SJCRH30 (cell line): ENCODE data around the gene RARG. TPM values are rescaled to one million over a fixed set of nuclear protein-coding genes. Genes with fewer than 3 reads are reported as not detected.
A peak's percentile ranks its signal among the peaks of the same experiment; 100 is the strongest.

ENCODE experiments used
- DNase-seq, 2 experiments: peaks; one replicate each; pipeline ENCODE4 v3.0.0-alpha.2; 2015 to 2020
- H3K27ac ChIP-seq: fragments of 250-450 bp; sonication (Bioruptor Pico); 2 replicates; pipeline ENCODE4 v1.5.1; 2020; ENCODE audit warnings: mild to moderate bottlenecking, moderate library complexity
- H3K27me3 ChIP-seq: fragments of 250-450 bp; sonication (Bioruptor Pico); 2 replicates; pipeline ENCODE4 v1.5.1; 2020; ENCODE audit warnings: mild to moderate bottlenecking, moderate library complexity
- H3K36me3 ChIP-seq: fragments of 250-450 bp; sonication (Bioruptor Pico); 2 replicates; pipeline ENCODE4 v1.5.1; 2020; ENCODE audit warnings: mild to moderate bottlenecking, moderate library complexity
- H3K4me1 ChIP-seq: fragments of 250-450 bp; sonication (Bioruptor Pico); 2 replicates; pipeline ENCODE4 v1.5.1; 2020; ENCODE audit warnings: mild to moderate bottlenecking, moderate library complexity
- H3K4me3 ChIP-seq: fragments of 250-450 bp; sonication (Bioruptor Pico); 2 replicates; pipeline ENCODE4 v1.5.1; 2020; ENCODE audit warnings: mild to moderate bottlenecking, moderate library complexity
- H3K9me3 ChIP-seq: fragments of 250-450 bp; sonication (Bioruptor Pico); replicated peaks from 2 replicates; pipeline ENCODE4 v1.5.1; 2020; ENCODE audit warnings: mild to moderate bottlenecking, moderate library complexity
- total RNA-seq: library from RNA; depleted of rRNA; stranded (reverse); fragments of >200 nt; shearing (Covaris generic); gene quantifications from 2 replicates; pipeline ENCODE4 v1.2.3, GENCODE V29; 2014

Gene RARG
- total RNA-seq, 1 experiment from 2014 or later: 5.5 TPM

DNA sequence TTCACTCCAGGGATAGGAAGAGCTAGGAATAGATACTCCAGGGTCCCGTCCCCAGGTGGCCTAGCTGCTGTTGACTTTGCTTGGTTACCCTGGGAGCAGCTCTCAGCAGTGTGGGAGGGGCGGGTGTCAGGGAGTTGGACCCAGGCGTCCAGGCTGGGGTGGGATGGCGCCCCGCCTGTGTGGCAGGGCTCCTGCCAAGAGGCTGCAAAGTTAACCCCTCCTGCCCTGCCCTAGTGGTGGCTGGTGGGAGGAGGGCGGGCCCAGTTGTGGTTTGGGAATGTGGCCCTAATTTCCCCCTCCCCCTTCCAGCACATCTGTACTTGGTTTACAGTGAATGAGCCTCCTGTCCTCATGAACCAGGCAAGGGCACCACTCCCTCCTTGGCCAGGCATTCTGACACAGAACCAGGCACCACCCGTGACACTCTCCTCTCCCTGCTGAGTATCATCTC lies 1.7 kb upstream of the RARG start:
- Histone ChIP-seq H3K4me3 (no peak overlapping the region), H3K27ac (no peak overlapping the region)
- no peak for DNase-seq

DNA sequence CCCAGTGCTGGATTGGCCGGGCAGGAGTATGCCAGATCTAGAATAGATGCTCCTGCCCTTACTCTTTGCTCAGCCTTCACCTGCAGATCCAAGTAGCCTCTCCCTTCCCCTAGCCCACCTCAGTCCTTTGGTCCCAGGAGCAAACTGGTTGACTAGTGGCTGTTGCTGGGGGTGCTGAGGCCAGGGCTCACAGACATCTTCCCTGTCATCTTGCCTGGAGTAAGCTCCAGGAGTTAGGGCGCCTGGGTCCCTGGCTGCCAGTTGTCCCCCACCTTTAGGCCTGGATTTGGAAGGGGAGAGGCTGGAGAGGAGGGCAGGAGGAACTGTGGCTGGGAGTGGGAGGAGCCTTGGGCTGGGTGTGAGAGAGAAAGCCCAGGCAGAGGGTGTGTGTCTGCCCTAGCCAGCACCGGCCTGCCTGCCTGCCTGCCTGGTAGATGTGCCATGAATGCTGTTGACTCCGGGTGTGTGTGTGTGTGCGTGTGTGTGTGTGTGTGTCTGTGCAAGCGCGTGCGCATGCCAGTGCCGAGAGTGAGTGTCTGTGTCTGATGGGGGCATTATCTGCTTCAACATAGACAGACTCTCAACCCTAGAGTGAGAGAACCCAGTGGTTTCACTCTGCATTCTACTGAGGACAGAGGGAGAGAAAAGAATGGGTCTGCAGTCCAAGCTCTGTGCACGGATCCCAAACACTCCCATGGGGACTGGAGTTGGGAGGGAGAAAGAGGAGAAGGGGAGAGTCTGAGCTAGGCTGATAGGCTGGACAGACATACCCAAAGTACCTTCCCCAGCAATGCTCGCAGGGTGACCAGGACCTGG lies 845 bp upstream of the RARG start:
- no peaks in the 10 kb centered on the region for H3K9me3 ChIP-seq
- no peak overlapping the region for H3K27ac ChIP-seq
- H3K4me1 ChIP-seq: peaks cover 13% of the 10 kb centered on the region
- H3K4me3 ChIP-seq: peak overlapping the region; percentile 57
- peak; percentile 28 to 30 for DNase-seq
- H3K27me3 ChIP-seq: peaks cover 6% of the 10 kb centered on the region; the same call in 1 of the 2 replicates
- no peaks in the 10 kb centered on the region for H3K36me3 ChIP-seq

More for the DNA sequence above, 1.7 kb upstream of the RARG start:
- Histone ChIP-seq H3K27me3 (peaks cover 6% of the 10 kb centered on the region; the same call in 1 of the 2 replicates), H3K36me3 (no peaks in the 10 kb centered on the region), H3K9me3 (no peaks in the 10 kb centered on the region), H3K4me1 (peaks cover 13% of the 10 kb centered on the region)

DNA sequence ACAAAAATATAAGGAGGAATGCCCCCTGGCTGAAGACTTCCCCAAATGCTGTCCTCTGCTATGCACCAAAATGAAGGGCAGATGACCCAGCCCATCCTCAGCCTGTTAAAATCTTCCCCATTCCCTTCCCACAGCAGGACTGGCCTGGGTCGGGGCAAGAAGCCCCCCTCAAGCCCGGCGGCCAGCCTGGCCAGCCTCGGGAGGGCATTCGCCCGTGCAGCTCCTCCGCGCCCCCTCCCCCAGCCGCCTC lies 413 bp downstream of the RARG start:
- H3K27me3 ChIP-seq: no peaks in the 10 kb centered on the region; the same call in 1 of the 2 replicates
- peak overlapping the region; percentile 27; the same call in 1 of the 2 replicates for H3K27ac ChIP-seq
- no peaks in the 10 kb centered on the region for H3K36me3 ChIP-seq
- H3K4me1 ChIP-seq: peaks cover 13% of the 10 kb centered on the region
- H3K9me3 ChIP-seq: no peaks in the 10 kb centered on the region
- peak overlapping the region; percentile 66 for H3K4me3 ChIP-seq
- no peak for DNase-seq

DNA sequence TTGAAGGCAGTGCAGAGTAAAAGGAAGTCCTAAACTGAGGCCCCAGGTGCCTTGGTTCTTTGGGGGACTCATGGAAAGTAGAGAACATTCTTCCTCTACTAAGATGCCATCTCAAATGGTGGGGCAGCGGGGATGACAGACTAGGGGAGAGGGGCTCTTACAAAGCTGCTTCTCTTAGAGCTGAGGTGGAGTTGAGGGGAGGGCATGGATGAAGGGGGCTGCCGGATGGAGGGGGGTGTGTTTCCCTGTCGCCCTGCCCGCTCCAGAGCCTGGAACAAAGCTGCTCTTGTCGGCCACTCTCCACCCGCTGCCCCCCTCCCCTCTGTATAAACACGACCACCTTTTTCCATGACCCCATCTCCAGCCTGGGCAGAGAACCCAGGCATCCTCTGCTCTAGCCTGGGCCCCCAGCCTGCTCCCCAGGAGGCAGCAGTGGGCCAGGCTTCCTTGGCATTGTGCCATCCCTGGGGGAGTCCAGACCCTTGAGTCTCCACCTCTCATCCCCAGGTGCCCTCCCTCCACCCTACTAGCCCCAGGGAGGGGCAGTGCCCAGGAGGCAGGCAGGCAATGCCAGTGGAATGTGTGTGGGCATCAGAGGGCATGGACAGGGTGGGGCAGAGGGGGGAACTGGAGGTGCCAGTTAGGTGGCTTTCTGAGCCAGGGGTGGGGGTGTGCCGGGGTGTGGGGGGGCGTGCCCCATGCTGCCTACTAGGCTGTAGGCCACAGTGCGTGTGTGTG lies 1.7 kb downstream of the RARG start:
- Histone ChIP-seq H3K36me3 (no peaks in the 10 kb centered on the region), H3K9me3 (no peaks in the 10 kb centered on the region), H3K27ac (no peak overlapping the region), H3K4me3 (no peak overlapping the region), H3K4me1 (peaks cover 13% of the 10 kb centered on the region), H3K27me3 (no peaks in the 10 kb centered on the region)
- DNase-seq: no peak

DNA sequence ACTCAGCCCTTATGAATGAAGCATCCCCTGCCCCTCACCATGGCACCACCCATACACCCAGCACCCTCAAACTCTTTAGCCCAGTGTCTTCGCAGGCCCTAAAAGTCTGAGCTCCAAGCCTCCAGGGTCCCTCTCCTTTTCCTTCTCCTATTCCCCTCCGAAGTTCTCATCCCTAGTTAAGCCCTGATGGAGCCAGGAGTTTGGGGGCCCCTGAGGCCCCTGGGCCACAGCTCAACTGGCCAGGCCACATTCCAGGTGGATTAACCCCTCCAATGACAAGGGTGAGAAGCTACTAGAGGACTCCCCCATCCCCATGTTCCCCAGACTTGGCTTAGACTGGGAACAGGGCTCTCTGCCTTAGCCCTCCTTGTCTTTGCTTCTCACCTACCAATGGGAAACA lies 2.6 kb downstream of the RARG start:
- no peaks in the 10 kb centered on the region for H3K36me3 ChIP-seq
- H3K4me1 ChIP-seq: peaks cover 13% of the 10 kb centered on the region
- no peaks in the 10 kb centered on the region for H3K9me3 ChIP-seq
- H3K4me3 ChIP-seq: no peak overlapping the region
- no peaks in the 10 kb centered on the region for H3K27me3 ChIP-seq
- no peak overlapping the region for H3K27ac ChIP-seq
- no peak for DNase-seq

DNA sequence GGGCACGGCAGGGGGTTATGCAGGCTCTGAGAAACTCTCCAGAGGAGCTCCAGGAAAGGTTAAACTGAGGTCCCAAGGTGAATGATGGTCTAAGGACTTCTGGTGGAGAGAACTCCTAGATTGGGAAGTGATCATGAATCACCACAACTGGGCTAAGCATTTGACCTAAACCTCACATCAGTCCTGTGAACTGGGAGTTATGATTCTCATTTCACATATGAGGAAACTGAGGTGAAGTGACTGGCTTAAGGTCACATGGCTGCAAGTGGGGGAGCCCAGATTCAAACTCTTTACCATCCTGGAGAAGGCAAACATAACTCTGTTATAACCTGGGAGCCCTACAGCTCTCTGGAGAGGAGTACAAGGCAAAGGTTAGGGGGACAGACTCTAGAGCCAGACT lies 4.2 kb downstream of the RARG start:
- Histone ChIP-seq H3K27me3 (no peaks in the 10 kb centered on the region), H3K4me1 (peaks cover 16% of the 10 kb centered on the region), H3K27ac (no peak overlapping the region), H3K36me3 (no peaks in the 10 kb centered on the region), H3K4me3 (no peak overlapping the region), H3K9me3 (no peaks in the 10 kb centered on the region)
- DNase-seq: no peak

DNA sequence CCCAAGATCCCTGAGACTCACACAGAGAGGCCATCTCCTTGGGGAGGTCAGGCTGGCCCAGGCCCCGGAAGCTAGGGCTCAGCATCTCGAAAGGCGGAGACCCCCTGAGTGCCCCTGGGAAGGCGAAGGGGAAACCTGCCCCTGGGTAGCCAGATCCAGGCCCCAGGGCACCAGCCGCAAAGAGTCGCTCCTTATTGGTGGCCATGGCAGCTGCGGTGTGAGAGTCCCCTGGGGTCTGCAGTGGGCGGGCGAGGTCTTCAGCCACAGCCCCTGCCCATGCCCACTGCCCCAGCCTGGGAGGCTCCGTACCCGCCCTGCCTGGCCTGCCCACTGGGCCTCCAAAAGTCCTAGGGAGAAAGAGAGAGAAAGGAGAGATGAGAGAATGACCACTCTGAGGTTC lies 4.7 kb downstream of the RARG start:
- no peaks in the 10 kb centered on the region for H3K36me3 ChIP-seq
- H3K4me3 ChIP-seq: no peak overlapping the region
- no peak overlapping the region for H3K27ac ChIP-seq
- DNase-seq: no peak
- no peaks in the 10 kb centered on the region for H3K27me3 ChIP-seq
- H3K9me3 ChIP-seq: no peaks in the 10 kb centered on the region
- H3K4me1 ChIP-seq: peaks cover 16% of the 10 kb centered on the region

DNA sequence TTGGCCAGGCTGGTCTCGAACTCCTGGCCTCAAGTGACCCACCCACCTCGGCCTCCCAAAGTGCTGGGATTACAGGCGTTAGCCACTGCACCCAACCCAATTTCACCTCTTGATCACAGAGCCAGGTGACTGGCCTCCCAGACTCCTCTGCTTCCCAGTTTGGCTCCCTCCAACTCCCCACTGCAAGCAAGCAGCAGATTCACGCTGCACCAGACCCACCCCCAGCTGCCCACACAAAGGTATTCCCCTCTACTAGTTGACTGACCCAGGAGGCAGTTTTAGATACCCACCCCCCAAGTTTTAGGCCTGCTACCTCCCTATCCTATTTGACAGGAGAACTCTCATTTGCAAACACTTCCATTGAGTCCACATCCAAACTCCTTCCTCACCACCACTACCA lies 5.2 kb downstream of the RARG start:
- peaks cover 15% of the 10 kb centered on the region for H3K4me1 ChIP-seq
- H3K36me3 ChIP-seq: no peaks in the 10 kb centered on the region
- no peaks in the 10 kb centered on the region for H3K27me3 ChIP-seq
- no peak for DNase-seq
- H3K27ac ChIP-seq: no peak overlapping the region
- H3K9me3 ChIP-seq: no peaks in the 10 kb centered on the region
- H3K4me3 ChIP-seq: no peak overlapping the region

DNA sequence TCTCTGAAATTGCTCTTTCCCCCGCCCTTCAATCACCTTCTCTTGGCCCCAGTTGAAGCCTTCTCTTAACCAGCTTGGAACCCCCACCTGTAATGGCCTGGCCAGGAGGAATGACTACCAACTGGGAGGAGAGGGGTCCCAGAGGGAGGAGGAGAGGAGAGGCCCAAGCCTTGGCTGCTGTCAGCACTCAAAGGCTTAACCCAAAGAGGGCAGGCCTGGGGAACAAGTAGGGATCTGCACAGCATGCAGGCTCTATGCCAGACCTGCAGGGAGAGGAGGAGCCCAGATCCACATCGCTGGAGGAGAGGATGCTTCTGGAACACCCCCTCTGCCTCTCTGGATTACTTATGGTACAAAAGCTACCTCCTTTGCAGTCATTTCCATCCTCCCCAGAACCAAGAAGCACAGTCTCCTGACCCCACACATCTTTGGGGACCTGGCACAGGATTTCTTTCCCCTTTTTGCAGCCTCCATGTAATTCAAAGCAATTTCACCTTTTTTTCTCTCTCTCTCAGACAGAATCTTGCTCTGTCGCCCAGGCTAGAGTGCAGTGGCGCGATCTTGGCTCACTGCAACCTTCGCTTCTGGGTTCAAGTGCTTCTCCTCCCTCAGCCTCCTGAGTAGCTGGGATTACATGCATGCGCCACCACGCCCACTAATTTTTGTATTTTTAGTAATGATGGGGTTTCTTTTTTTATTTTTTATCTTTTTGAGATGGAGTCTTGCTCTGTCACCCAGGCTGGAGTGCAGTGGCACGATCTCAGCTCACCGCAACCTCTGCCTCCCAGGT lies 6.2 kb downstream of the RARG start:
- H3K4me1 ChIP-seq: peaks cover 15% of the 10 kb centered on the region
- H3K9me3 ChIP-seq: no peaks in the 10 kb centered on the region
- DNase-seq: no peak
- no peak overlapping the region for H3K27ac ChIP-seq
- H3K4me3 ChIP-seq: no peak overlapping the region
- H3K27me3 ChIP-seq: no peaks in the 10 kb centered on the region
- H3K36me3 ChIP-seq: no peaks in the 10 kb centered on the region

DNA sequence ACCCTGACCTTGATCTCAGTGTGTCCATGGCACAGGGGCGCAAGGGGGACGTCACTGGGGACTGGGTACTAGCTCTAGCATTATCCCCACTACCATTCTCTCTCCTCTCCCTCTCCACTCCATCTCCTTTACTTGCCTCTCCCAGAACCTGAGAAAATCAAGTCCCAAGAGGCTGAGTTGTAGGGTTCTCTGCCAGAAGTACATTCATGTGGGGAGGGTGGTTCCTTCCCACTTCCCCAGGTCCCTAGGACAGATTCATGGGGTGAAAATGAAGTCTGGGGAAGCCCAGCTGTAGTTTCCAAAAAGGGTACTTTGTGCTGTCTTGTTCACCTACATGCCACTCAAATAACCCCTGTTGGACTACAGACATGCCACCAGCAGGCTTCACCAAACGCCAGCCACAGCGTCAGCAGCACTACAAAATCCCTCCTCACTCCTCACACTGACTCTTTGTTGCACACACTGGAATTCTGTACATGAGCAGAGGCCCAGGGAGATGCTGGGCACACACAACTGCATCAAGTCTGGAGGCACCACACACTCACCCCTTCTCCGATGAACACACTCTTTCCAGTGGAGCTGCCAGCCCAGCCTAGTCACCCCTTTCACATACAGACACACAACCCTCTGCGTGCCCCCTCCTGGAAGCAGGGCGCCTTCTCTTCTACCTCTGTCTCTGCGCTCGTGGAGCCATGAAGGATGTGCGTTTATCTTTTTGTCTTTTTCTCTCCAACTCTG lies 6.9 kb downstream of the RARG start:
- H3K9me3 ChIP-seq: no peaks in the 10 kb centered on the region
- H3K27ac ChIP-seq: no peak overlapping the region
- H3K4me3 ChIP-seq: no peak overlapping the region
- no peaks in the 10 kb centered on the region for H3K36me3 ChIP-seq
- H3K4me1 ChIP-seq: peaks cover 15% of the 10 kb centered on the region
- DNase-seq: no peak
- H3K27me3 ChIP-seq: no peaks in the 10 kb centered on the region

DNA sequence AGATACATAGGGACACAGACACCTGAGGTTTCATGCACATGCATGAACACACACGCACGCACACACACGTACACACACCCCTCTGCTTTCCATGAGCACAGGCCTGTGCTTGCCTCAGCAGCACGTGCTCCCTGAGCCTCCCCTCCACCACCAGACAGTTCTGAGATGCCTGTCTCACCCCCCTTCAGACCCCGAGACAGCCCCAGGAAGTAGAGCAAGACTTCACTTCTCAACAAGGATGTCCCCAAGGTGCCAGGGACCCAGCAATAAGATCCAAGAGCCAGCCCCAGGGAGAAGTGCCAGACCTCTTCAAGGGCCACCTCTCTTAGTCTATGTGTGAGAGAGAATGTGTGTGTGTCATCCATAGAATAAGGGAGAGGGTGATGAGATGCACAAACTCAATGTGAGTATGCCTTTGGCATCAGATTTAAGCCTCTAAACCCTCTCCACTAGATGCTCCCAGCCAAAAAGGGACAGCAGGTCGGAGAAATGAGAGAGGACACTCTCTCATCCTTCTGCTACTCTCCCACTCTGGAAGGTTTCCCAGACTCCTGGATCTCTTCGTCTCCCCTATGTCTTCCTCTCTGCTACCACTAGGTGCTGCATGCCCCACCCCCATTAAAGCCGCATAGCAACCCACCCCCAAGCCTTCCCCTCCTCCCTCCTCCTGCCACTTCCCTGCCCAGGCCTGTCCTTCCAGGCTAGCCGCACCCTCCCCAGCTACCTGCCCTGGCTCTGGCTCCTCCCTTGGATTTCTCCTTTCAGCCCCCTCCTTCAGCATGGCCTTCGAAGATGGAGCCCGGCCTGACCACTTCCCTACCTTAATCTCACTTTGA lies 7.7 kb downstream of the RARG start:
- Histone ChIP-seq H3K36me3 (no peaks in the 10 kb centered on the region), H3K9me3 (no peaks in the 10 kb centered on the region), H3K4me1 (peaks cover 20% of the 10 kb centered on the region), H3K27me3 (peaks cover 6% of the 10 kb centered on the region; the same call in 1 of the 2 replicates), H3K27ac (no peak overlapping the region), H3K4me3 (no peak overlapping the region)
- DNase-seq: peak in 1 of 2 experiments; percentile 23

DNA sequence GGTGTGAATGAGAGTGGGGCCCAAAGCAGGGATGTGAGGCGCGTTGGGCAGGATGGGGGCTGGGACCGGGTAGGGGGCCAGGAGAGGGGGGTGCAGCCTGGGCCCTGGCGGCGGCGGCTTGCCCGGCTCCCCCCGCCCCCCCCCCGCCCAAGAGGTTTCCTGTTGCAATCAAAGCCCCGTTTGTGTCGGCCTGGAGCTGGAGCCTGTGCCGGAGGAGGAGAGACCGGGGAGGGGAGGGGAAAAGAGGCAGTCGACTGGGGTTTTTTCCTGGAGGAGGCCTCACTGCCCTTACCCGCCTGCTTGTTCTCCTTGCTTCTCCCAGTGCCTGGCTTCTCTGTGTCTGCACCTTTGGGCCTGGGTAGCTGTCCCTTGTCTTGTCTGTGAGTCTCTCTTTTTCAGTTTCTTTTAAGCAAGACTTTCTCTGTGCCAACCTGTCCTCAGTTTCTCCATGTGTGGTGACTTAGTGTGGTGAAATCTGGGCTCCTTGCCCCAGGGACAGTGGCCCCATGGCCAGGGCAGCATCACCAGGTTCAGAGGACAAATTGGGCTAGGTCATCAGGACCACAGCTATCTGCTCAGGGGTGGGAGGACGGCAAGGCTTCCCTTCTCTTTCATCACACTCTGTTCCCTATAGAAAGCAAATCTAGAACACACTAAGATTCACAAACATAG lies 8.5 kb downstream of the RARG start:
- peak; percentile 65 to 70 for DNase-seq
- H3K9me3 ChIP-seq: no peaks in the 10 kb centered on the region
- H3K36me3 ChIP-seq: no peaks in the 10 kb centered on the region
- peaks cover 23% of the 10 kb centered on the region for H3K4me1 ChIP-seq
- no peak overlapping the region for H3K4me3 ChIP-seq
- peaks cover 11% of the 10 kb centered on the region; the same call in 1 of the 2 replicates for H3K27me3 ChIP-seq
- H3K27ac ChIP-seq: no peak overlapping the region

DNA sequence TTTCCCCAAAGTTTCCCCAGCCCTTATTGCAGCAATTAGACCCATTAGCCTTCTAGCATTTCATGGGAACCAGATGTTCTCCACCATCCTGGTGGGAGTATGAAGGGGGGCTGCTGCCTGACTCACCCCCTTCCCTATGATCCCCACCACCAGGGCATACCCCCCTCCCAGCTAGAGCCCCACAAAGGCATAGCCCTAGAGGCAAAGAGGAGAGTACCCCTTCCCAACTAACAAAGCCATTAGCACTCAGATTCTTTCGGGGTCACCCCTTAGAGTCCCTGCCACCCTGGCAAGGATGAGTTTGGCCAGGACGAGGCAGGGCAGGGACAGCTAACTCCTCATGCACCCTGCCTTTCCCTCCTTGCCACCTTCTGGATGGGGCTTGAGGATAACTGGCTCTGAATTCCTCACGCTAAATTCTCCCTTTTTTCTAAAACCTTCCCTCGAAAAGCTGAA lies 9.2 kb downstream of the RARG start:
- Histone ChIP-seq H3K4me1 (peaks cover 23% of the 10 kb centered on the region), H3K27me3 (peaks cover 11% of the 10 kb centered on the region; the same call in 1 of the 2 replicates), H3K36me3 (no peaks in the 10 kb centered on the region), H3K4me3 (peak overlapping the region; percentile 57; the same call in 1 of the 2 replicates), H3K27ac (no peak overlapping the region), H3K9me3 (no peaks in the 10 kb centered on the region)
- DNase-seq: peak in 1 of 2 experiments; percentile 20
